Measurements from ENCODE around the gene MYCN. TPM values are rescaled to one million over a fixed set of nuclear protein-coding genes. Genes with fewer than 3 reads are reported as not detected.

Gene MYCN
- total and polyA plus RNA-seq, 2 of the 8 experiments (the other 6 are each of a cell fraction or from before 2014, with no cell fraction given), result 87.8 to 137 TPM

GRCh38 chr2:15979051-15979758, 38.9 kb downstream of the MYCN start (continued):
- no peak for TF ChIP-seq CHD7 (IDR thresholded peaks at IDR 0.05; ENCODE audit: insufficient replicate concordance, low read length)
- TF ChIP-seq ATF3 (IDR thresholded peaks at IDR 0.05; ENCODE audit: insufficient read depth, low read depth, low read length), result no peak
- no peak for TF ChIP-seq SRF (IDR thresholded peaks at IDR 0.05; ENCODE audit: low read depth, low read length)
- no peak for TF ChIP-seq CTCF (IDR thresholded peaks at IDR 0.05; ENCODE audit: control extremely low read depth in 1 of 3, insufficient read depth in 1 of 3, low read depth in 1 of 3, low read length in 3 of 3)
- no peak for TF ChIP-seq JUN (IDR thresholded peaks at IDR 0.05; ENCODE audit: low read depth, low read length)
